ENCODE measurements around the gene ZNF804A.
"Not testable (repeated sequence)": the region's sequence is repeated elsewhere in the genome, so short reads cannot be mapped to it uniquely, and the experiment has no call there.

- TF ChIP-seq, protein P1, sequence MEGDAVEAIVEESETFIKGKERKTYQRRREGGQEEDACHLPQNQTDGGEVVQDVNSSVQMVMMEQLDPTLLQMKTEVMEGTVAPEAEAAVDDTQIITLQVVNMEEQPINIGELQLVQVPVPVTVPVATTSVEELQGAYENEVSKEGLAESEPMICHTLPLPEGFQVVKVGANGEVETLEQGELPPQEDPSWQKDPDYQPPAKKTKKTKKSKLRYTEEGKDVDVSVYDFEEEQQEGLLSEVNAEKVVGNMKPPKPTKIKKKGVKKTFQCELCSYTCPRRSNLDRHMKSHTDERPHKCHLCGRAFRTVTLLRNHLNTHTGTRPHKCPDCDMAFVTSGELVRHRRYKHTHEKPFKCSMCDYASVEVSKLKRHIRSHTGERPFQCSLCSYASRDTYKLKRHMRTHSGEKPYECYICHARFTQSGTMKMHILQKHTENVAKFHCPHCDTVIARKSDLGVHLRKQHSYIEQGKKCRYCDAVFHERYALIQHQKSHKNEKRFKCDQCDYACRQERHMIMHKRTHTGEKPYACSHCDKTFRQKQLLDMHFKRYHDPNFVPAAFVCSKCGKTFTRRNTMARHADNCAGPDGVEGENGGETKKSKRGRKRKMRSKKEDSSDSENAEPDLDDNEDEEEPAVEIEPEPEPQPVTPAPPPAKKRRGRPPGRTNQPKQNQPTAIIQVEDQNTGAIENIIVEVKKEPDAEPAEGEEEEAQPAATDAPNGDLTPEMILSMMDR (IDR thresholded peaks at IDR 0.05; ENCODE audit: low read depth, low read length, missing input control): not testable (repeated sequence)
- TF ChIP-seq SP1 (IDR thresholded peaks at IDR 0.05); HNF4A (conservative IDR thresholded peaks at IDR 0.05); JUND (IDR thresholded peaks at IDR 0.05); GABPA (IDR thresholded peaks at IDR 0.05 in 1 of 2, conservative IDR thresholded peaks at IDR 0.05 in 1 of 2); REST (IDR thresholded peaks at IDR 0.05); TAF1 (conservative IDR thresholded peaks at IDR 0.05); RXRA (IDR thresholded peaks at IDR 0.05); RAD21 (IDR thresholded peaks at IDR 0.05): not testable (repeated sequence)
- TF ChIP-seq, protein P2, sequence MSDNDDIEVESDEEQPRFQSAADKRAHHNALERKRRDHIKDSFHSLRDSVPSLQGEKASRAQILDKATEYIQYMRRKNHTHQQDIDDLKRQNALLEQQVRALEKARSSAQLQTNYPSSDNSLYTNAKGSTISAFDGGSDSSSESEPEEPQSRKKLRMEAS (IDR thresholded peaks at IDR 0.05): not testable (repeated sequence)
- TF ChIP-seq, protein P3, sequence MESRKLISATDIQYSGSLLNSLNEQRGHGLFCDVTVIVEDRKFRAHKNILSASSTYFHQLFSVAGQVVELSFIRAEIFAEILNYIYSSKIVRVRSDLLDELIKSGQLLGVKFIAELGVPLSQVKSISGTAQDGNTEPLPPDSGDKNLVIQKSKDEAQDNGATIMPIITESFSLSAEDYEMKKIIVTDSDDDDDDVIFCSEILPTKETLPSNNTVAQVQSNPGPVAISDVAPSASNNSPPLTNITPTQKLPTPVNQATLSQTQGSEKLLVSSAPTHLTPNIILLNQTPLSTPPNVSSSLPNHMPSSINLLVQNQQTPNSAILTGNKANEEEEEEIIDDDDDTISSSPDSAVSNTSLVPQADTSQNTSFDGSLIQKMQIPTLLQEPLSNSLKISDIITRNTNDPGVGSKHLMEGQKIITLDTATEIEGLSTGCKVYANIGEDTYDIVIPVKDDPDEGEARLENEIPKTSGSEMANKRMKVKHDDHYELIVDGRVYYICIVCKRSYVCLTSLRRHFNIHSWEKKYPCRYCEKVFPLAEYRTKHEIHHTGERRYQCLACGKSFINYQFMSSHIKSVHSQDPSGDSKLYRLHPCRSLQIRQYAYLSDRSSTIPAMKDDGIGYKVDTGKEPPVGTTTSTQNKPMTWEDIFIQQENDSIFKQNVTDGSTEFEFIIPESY (IDR thresholded peaks at IDR 0.05): not testable (repeated sequence)
Measured at GRCh38 chr2:184886585-184886984, 288.3 kb downstream of the ZNF804A start.

Measured in liver (tissue), 3 donors.